ENCODE measurements around the gene TLNRD1. TPM values are rescaled to one million over a fixed set of nuclear protein-coding genes. Genes with fewer than 3 reads are reported as not detected.

Gene TLNRD1
- total RNA-seq, 4 donors from 2014 or later = 1.9 to 8.1 (median 3.3) TPM

- H3K27ac ChIP-seq = no peak overlapping the region
- no peaks in the 10 kb centered on the region for H3K9me3 ChIP-seq
- no peaks in the 10 kb centered on the region for H3K27me3 ChIP-seq
- DNase-seq (no peak), ATAC-seq (no peak)
- H3K36me3 ChIP-seq = peaks cover 0 to 27% of the 10 kb centered on the region in 2 donors
- TF ChIP-seq POLR2A (IDR thresholded peaks at IDR 0.05) (no peak), CTCF (IDR thresholded peaks at IDR 0.05 in 4 of 5, conservative IDR thresholded peaks at IDR 0.05 in 1 of 5) (no peak)
- in situ Hi-C loops (cut with MboI; ENCODE audit: low sequenced_read_pairs in 4 of 4) = loop anchor here in 3 of 4 donors (5.0 to 25.0 kb wide), 5 partner anchors 138 to 522 kb away; no protein-coding TSS in a partner anchor
- intact Hi-C loops (cut with DNase I; ENCODE audit: low total_unique reads) = loop anchor here (5.0 kb wide), 1 partner anchor 290 kb away; no protein-coding TSS in a partner anchor
- no peak overlapping the region for H3K4me3 ChIP-seq
- peaks cover 0 to 5% of the 10 kb centered on the region in 2 donors for H3K4me1 ChIP-seq
Observed at GRCh38 chr15:80976851-80977250, 23.9 kb upstream of the TLNRD1 start.

- H3K36me3 ChIP-seq = peaks cover 0 to 28% of the 10 kb centered on the region in 2 donors
- in situ Hi-C loops (cut with MboI; ENCODE audit: low sequenced_read_pairs in 4 of 4) = loop anchor here in 3 of 4 donors (5.0 to 25.0 kb wide), 5 partner anchors 137 to 523 kb away; no protein-coding TSS in a partner anchor
Observed at GRCh38 chr15:80977627-80978036, 23.1 kb upstream of the TLNRD1 start.

GRCh38 chr15:80978685-80979329 is 21.9 kb upstream of the TLNRD1 start:
- no peaks in the 10 kb centered on the region for H3K27me3 ChIP-seq
- H3K9me3 ChIP-seq = no peaks in the 10 kb centered on the region
- peaks cover 0 to 28% of the 10 kb centered on the region in 2 donors for H3K36me3 ChIP-seq
- intact Hi-C loops (cut with DNase I; ENCODE audit: low total_unique reads) = loop anchor here (5.0 kb wide), 1 partner anchor 288 kb away; no protein-coding TSS in a partner anchor
- H3K4me1 ChIP-seq = peaks cover 0 to 5% of the 10 kb centered on the region in 2 donors
- in situ Hi-C loops (cut with MboI; ENCODE audit: low sequenced_read_pairs in 4 of 4) = loop anchor here in 3 of 4 donors (5.0 to 25.0 kb wide), 5 partner anchors 136 to 524 kb away; no protein-coding TSS in a partner anchor
- no peak for DNase-seq
- no peak for TF ChIP-seq POLR2A (IDR thresholded peaks at IDR 0.05)
- TF ChIP-seq CTCF (IDR thresholded peaks at IDR 0.05 in 4 of 5, conservative IDR thresholded peaks at IDR 0.05 in 1 of 5) = no peak
- no peak overlapping the region for H3K27ac ChIP-seq
- ATAC-seq = no peak
- H3K4me3 ChIP-seq = no peak overlapping the region

More at GRCh38 chr15:80977627-80978036, 23.1 kb upstream of the TLNRD1 start:
- TF ChIP-seq POLR2A (IDR thresholded peaks at IDR 0.05) = no peak
- TF ChIP-seq CTCF (IDR thresholded peaks at IDR 0.05 in 4 of 5, conservative IDR thresholded peaks at IDR 0.05 in 1 of 5) = peak in 4 of 5 experiments; percentile 31 to 54 (median 51)
- Histone ChIP-seq H3K27ac (no peak overlapping the region), H3K4me1 (peaks cover 0 to 5% of the 10 kb centered on the region in 2 donors), H3K9me3 (no peaks in the 10 kb centered on the region), H3K27me3 (no peaks in the 10 kb centered on the region), H3K4me3 (no peak overlapping the region)
- peak in 1 of 2 donors; percentile 33 for DNase-seq
- ATAC-seq = peak; percentile 53 to 65
- intact Hi-C loops (cut with DNase I; ENCODE audit: low total_unique reads) = loop anchor here (5.0 kb wide), 1 partner anchor 290 kb away; no protein-coding TSS in a partner anchor

- no peak for ATAC-seq
Observed at GRCh38 chr15:80979538-80980200, 21.1 kb upstream of the TLNRD1 start.

More at GRCh38 chr15:80979538-80980200, 21.1 kb upstream of the TLNRD1 start:
- no peak overlapping the region for H3K4me3 ChIP-seq
- DNase-seq = no peak
- H3K4me1 ChIP-seq = peaks cover 0 to 5% of the 10 kb centered on the region in 2 donors
- H3K9me3 ChIP-seq = no peaks in the 10 kb centered on the region
- TF ChIP-seq POLR2A (IDR thresholded peaks at IDR 0.05) = no peak
- no peak for TF ChIP-seq CTCF (IDR thresholded peaks at IDR 0.05 in 4 of 5, conservative IDR thresholded peaks at IDR 0.05 in 1 of 5)
- intact Hi-C loops (cut with DNase I; ENCODE audit: low total_unique reads) (loop anchor here (5.0 to 10.0 kb wide), 3 partner anchors 193 to 288 kb away; partner anchors contain the start of gene ABHD17C), in situ Hi-C loops (cut with MboI; ENCODE audit: low sequenced_read_pairs in 4 of 4) (loop anchor here in 3 of 4 donors (5.0 to 25.0 kb wide), 5 partner anchors 135 to 525 kb away; no protein-coding TSS in a partner anchor)
- H3K27ac ChIP-seq = no peak overlapping the region
- no peaks in the 10 kb centered on the region for H3K27me3 ChIP-seq
- H3K36me3 ChIP-seq = peaks cover 0 to 28% of the 10 kb centered on the region in 2 donors

Data from gastrocnemius medialis (tissue), 4 donors.